Mucosa of stomach (tissue), 1 donor: ENCODE measurements around the gene KCNMA1.

Source experiments
- H3K27me3 ChIP-seq: one replicate; pipeline ENCODE4 v1.7.0; 2013; ENCODE audit warnings: mild to moderate bottlenecking, low read length; ENCODE audit not compliant: control insufficient read depth, insufficient read depth
- H3K36me3 ChIP-seq: one replicate; pipeline ENCODE4 v1.7.0; 2013; ENCODE audit warnings: low read length; ENCODE audit not compliant: control insufficient read depth, insufficient read depth
- H3K4me1 ChIP-seq: one replicate; pipeline ENCODE4 v1.7.0; 2013; ENCODE audit warnings: mild to moderate bottlenecking, low read length; ENCODE audit not compliant: control insufficient read depth, insufficient read depth
- H3K4me3 ChIP-seq: one replicate; pipeline ENCODE4 v1.7.0; 2013; ENCODE audit warnings: low read length
- H3K9ac ChIP-seq: one replicate; pipeline ENCODE4 v1.7.0; 2013; ENCODE audit warnings: mild to moderate bottlenecking, low read length, moderate library complexity
- H3K9me3 ChIP-seq: one replicate; pipeline ENCODE4 v1.7.0; 2013; ENCODE audit warnings: mild to moderate bottlenecking, low read length, moderate library complexity; ENCODE audit not compliant: control insufficient read depth
- donor health status: Pancreatic carcinoma.

KCNMA1 gene

DNA sequence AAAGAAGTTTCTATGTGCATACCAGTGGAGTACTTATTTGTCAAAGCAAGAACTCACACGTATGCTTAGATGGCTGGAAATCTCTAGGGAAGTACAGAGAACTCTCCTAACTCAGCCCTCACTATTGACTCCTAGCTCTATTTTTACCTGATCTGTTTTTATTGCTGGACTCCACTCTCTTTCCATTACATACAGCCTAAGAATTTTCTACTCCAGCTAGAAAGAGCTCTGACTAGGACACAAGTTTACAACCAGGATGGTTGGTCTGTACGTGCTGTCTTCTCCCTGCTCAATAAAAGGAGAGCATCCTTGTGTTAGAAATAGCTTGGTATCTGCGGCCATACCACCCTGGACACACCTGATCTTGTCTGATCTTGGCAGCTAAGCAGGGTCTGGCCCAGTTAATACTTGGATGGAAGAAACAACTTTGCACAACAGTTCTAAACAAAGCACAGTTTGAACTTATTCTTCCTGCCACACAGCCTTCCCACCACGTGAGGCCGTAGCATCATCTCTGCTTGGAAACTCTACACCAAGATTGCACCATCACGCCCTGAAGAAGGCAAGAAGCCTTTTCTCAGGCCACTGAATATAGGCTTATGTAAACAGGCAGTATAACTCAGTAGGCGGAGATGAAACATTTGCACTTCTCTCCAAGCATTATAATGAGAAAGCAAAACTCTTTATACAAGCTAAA lies 50.7 kb downstream of the KCNMA1 start:
- Histone ChIP-seq H3K9ac (no peak overlapping the region), H3K27me3 (no peaks in the 10 kb centered on the region), H3K36me3 (no peaks in the 10 kb centered on the region), H3K9me3 (no peaks in the 10 kb centered on the region), H3K4me3 (no peak overlapping the region), H3K4me1 (peaks cover 28% of the 10 kb centered on the region)

DNA sequence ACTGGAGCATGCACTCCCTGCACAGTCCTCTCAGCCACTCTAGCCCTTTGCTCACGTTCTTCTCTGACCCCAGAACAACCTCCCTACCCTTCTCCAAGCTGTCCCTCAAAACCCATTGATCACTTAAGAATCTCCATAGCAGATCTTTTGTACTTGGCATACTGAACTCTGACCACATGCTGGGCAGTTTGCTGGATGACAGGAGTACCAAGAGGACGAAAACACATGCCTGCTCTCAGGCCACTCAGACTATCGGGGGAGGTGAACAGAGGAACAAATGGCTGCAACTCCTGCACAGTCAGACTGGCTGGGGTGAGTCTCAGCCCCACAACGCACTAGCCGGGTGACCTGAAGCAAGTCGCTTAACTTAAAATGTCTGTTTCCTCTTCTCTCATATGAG lies 52.7 kb downstream of the KCNMA1 start:
- no peak overlapping the region for H3K9ac ChIP-seq
- H3K4me1 ChIP-seq = peaks cover 16% of the 10 kb centered on the region
- H3K9me3 ChIP-seq = no peaks in the 10 kb centered on the region
- no peak overlapping the region for H3K4me3 ChIP-seq
- no peaks in the 10 kb centered on the region for H3K36me3 ChIP-seq
- H3K27me3 ChIP-seq = no peaks in the 10 kb centered on the region

- Histone ChIP-seq H3K9ac (no peak overlapping the region), H3K4me1 (peaks cover 16% of the 10 kb centered on the region), H3K4me3 (no peak overlapping the region), H3K27me3 (no peaks in the 10 kb centered on the region), H3K36me3 (no peaks in the 10 kb centered on the region), H3K9me3 (no peaks in the 10 kb centered on the region)
Measured at GRCh38 chr10:77583527-77583926, 54.1 kb downstream of the KCNMA1 start.

GRCh38 chr10:77582710-77583115 lies 54.9 kb downstream of the KCNMA1 start:
- Histone ChIP-seq H3K4me3 (no peak overlapping the region), H3K36me3 (no peaks in the 10 kb centered on the region), H3K9ac (no peak overlapping the region), H3K4me1 (peaks cover 16% of the 10 kb centered on the region), H3K27me3 (no peaks in the 10 kb centered on the region), H3K9me3 (no peaks in the 10 kb centered on the region)

GRCh38 chr10:77581738-77582137 lies 55.9 kb downstream of the KCNMA1 start:
- Histone ChIP-seq H3K9me3 (no peaks in the 10 kb centered on the region), H3K27me3 (no peaks in the 10 kb centered on the region), H3K9ac (no peak overlapping the region), H3K4me3 (no peak overlapping the region), H3K36me3 (no peaks in the 10 kb centered on the region), H3K4me1 (peaks cover 11% of the 10 kb centered on the region)

GRCh38 chr10:77580482-77580881 lies 57.1 kb downstream of the KCNMA1 start:
- Histone ChIP-seq H3K4me1 (peaks cover 11% of the 10 kb centered on the region), H3K27me3 (no peaks in the 10 kb centered on the region)

GRCh38 chr10:77578583-77579227 lies 58.9 kb downstream of the KCNMA1 start:
- no peaks in the 10 kb centered on the region for H3K9me3 ChIP-seq
- H3K4me1 ChIP-seq = peaks cover 11% of the 10 kb centered on the region
- H3K4me3 ChIP-seq = no peak overlapping the region
- no peaks in the 10 kb centered on the region for H3K36me3 ChIP-seq
- H3K9ac ChIP-seq = no peak overlapping the region
- no peaks in the 10 kb centered on the region for H3K27me3 ChIP-seq

More at GRCh38 chr10:77580482-77580881, 57.1 kb downstream of the KCNMA1 start:
- Histone ChIP-seq H3K9ac (no peak overlapping the region), H3K36me3 (no peaks in the 10 kb centered on the region), H3K4me3 (no peak overlapping the region), H3K9me3 (no peaks in the 10 kb centered on the region)

GRCh38 chr10:77577666-77578229 lies 59.9 kb downstream of the KCNMA1 start:
- H3K27me3 ChIP-seq = no peaks in the 10 kb centered on the region
- H3K9ac ChIP-seq = no peak overlapping the region
- H3K9me3 ChIP-seq = no peaks in the 10 kb centered on the region
- H3K4me1 ChIP-seq = peaks cover 2% of the 10 kb centered on the region
- H3K36me3 ChIP-seq = no peaks in the 10 kb centered on the region
- H3K4me3 ChIP-seq = no peak overlapping the region

- no peaks in the 10 kb centered on the region for H3K27me3 ChIP-seq
- H3K4me3 ChIP-seq = no peak overlapping the region
- no peaks in the 10 kb centered on the region for H3K9me3 ChIP-seq
- no peaks in the 10 kb centered on the region for H3K36me3 ChIP-seq
- H3K9ac ChIP-seq = no peak overlapping the region
- peaks cover 7% of the 10 kb centered on the region for H3K4me1 ChIP-seq
Measured at GRCh38 chr10:77576444-77577032, 61.1 kb downstream of the KCNMA1 start.

- no peaks in the 10 kb centered on the region for H3K9me3 ChIP-seq
- H3K27me3 ChIP-seq = no peaks in the 10 kb centered on the region
- H3K9ac ChIP-seq = no peak overlapping the region
- no peak overlapping the region for H3K4me3 ChIP-seq
- H3K36me3 ChIP-seq = no peaks in the 10 kb centered on the region
- peaks cover 10% of the 10 kb centered on the region for H3K4me1 ChIP-seq
Measured at GRCh38 chr10:77576007-77576367, 61.6 kb downstream of the KCNMA1 start.

GRCh38 chr10:77575271-77576006 lies 62.2 kb downstream of the KCNMA1 start:
- H3K4me1 ChIP-seq = peaks cover 10% of the 10 kb centered on the region

DNA sequence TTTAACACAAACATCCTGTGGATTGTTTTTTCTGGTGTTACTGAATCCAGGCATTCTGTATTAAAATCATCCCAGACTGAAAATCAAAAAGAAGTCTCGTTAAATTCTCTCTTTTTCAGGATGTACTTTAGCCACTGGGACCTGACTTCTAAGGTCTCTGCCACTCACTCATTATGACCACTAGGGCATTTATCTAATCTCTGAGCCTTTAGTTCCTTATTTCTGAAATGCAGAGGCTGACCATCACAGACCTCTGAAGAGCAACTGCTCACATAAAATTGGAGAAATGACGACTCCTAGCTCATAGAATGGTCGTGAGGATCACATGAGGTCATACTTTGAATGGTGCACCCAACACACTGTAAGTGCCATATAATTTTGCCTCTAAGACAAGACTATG lies 63.2 kb downstream of the KCNMA1 start:
- H3K36me3 ChIP-seq = no peaks in the 10 kb centered on the region
- no peaks in the 10 kb centered on the region for H3K27me3 ChIP-seq
- H3K4me3 ChIP-seq = no peak overlapping the region
- H3K9me3 ChIP-seq = no peaks in the 10 kb centered on the region
- no peak overlapping the region for H3K9ac ChIP-seq
- peaks cover 10% of the 10 kb centered on the region for H3K4me1 ChIP-seq

More at GRCh38 chr10:77575271-77576006, 62.2 kb downstream of the KCNMA1 start:
- no peak overlapping the region for H3K4me3 ChIP-seq
- no peaks in the 10 kb centered on the region for H3K9me3 ChIP-seq
- H3K36me3 ChIP-seq = no peaks in the 10 kb centered on the region
- H3K9ac ChIP-seq = no peak overlapping the region
- no peaks in the 10 kb centered on the region for H3K27me3 ChIP-seq
